ENCODE measurements around the gene WASF3. TPM values are rescaled to one million over a fixed set of nuclear protein-coding genes. Genes with fewer than 3 reads are reported as not detected.

Gene WASF3
- total RNA-seq, 4 donors from 2014 or later = 0.75 to 4.9 (median 2.3) TPM

GRCh38 chr13:26591672-26592071 is 34.2 kb downstream of the WASF3 start:
- Histone ChIP-seq H3K4me3 (no peak overlapping the region), H3K36me3 (no peaks in the 10 kb centered on the region), H3K27me3 (peaks cover 3% of the 10 kb centered on the region), H3K9me3 (peaks cover 0 to 3% of the 10 kb centered on the region in 2 donors), H3K4me1 (no peaks in the 10 kb centered on the region), H3K27ac (no peak overlapping the region)
- in situ Hi-C loops (cut with MboI; ENCODE audit: low pct_ligation_motif_present in 1 of 4, low pct_unique_long_range_greater_than_20kb in 1 of 4, low sequenced_read_pairs in 3 of 4) = no loop called here
- intact Hi-C loops (cut with DNase I; ENCODE audit: low total_unique reads) = no loop called here
- no peak for DNase-seq
- TF ChIP-seq, protein P1, sequence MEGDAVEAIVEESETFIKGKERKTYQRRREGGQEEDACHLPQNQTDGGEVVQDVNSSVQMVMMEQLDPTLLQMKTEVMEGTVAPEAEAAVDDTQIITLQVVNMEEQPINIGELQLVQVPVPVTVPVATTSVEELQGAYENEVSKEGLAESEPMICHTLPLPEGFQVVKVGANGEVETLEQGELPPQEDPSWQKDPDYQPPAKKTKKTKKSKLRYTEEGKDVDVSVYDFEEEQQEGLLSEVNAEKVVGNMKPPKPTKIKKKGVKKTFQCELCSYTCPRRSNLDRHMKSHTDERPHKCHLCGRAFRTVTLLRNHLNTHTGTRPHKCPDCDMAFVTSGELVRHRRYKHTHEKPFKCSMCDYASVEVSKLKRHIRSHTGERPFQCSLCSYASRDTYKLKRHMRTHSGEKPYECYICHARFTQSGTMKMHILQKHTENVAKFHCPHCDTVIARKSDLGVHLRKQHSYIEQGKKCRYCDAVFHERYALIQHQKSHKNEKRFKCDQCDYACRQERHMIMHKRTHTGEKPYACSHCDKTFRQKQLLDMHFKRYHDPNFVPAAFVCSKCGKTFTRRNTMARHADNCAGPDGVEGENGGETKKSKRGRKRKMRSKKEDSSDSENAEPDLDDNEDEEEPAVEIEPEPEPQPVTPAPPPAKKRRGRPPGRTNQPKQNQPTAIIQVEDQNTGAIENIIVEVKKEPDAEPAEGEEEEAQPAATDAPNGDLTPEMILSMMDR (IDR thresholded peaks at IDR 0.05) = no peak
- TF ChIP-seq EP300 (IDR thresholded peaks at IDR 0.05; ENCODE audit: low read depth) (no peak), POLR2AphosphoS5 (IDR thresholded peaks at IDR 0.05) (no peak), POLR2A (IDR thresholded peaks at IDR 0.05) (no peak)
- 73 to 80% methylated on average over 6 to 7 of the region's 7 CpGs for WGBS, 2 donors (ENCODE audit: low coverage in 1 of 2)

DNA sequence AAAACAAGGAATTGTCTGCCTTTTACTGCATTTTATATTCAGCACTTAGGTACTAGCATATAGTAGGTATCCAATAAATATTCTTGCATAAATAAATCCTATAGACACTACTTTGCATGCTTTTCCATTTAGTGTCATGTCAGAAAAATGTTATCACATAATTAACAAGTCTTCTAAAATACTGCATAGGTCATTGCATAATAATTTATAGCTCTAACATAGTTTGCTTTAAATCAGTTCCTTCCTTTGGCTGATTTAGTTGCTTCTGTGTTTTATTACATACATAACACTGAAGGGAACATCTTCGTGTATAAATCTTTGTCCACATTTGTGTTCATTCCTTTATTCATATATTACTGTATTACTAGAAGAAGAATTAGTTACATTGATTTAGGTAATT is 36.2 kb downstream of the WASF3 start:
- Histone ChIP-seq H3K4me1 (no peaks in the 10 kb centered on the region), H3K9me3 (peaks cover 0 to 3% of the 10 kb centered on the region in 2 donors), H3K27ac (no peak overlapping the region), H3K36me3 (no peaks in the 10 kb centered on the region), H3K4me3 (no peak overlapping the region), H3K27me3 (peaks cover 3% of the 10 kb centered on the region)
- intact Hi-C loops (cut with DNase I; ENCODE audit: low total_unique reads) = no loop called here
- TF ChIP-seq, protein P1 (IDR thresholded peaks at IDR 0.05) = no peak
- no peak for TF ChIP-seq POLR2A (IDR thresholded peaks at IDR 0.05)
- no peak for TF ChIP-seq EP300 (IDR thresholded peaks at IDR 0.05; ENCODE audit: low read depth)
- TF ChIP-seq POLR2AphosphoS5 (IDR thresholded peaks at IDR 0.05) = no peak
- in situ Hi-C loops (cut with MboI; ENCODE audit: low pct_ligation_motif_present in 1 of 4, low pct_unique_long_range_greater_than_20kb in 1 of 4, low sequenced_read_pairs in 3 of 4) = no loop called here
- 41 to 50% methylated on average over 1 of the region's 1 CpG for WGBS, 2 donors (ENCODE audit: low coverage in 1 of 2)
- no peak for DNase-seq

GRCh38 chr13:26594363-26594762 is 36.9 kb downstream of the WASF3 start:
- Histone ChIP-seq H3K27me3 (peaks cover 3% of the 10 kb centered on the region), H3K27ac (no peak overlapping the region), H3K4me3 (no peak overlapping the region), H3K4me1 (no peaks in the 10 kb centered on the region), H3K36me3 (no peaks in the 10 kb centered on the region), H3K9me3 (peaks cover 0 to 3% of the 10 kb centered on the region in 2 donors)
- WGBS, 2 donors (ENCODE audit: low coverage in 1 of 2) = 82 to 90% methylated on average over 3 to 8 of the region's 8 CpGs
- intact Hi-C loops (cut with DNase I; ENCODE audit: low total_unique reads) = no loop called here
- no peak for DNase-seq
- in situ Hi-C loops (cut with MboI; ENCODE audit: low pct_ligation_motif_present in 1 of 4, low pct_unique_long_range_greater_than_20kb in 1 of 4, low sequenced_read_pairs in 3 of 4) = no loop called here
- TF ChIP-seq POLR2AphosphoS5 (IDR thresholded peaks at IDR 0.05) = no peak
- no peak for TF ChIP-seq EP300 (IDR thresholded peaks at IDR 0.05; ENCODE audit: low read depth)
- TF ChIP-seq, protein P1 (IDR thresholded peaks at IDR 0.05) = no peak
- no peak for TF ChIP-seq POLR2A (IDR thresholded peaks at IDR 0.05)

- no peak for DNase-seq
- H3K36me3 ChIP-seq = no peaks in the 10 kb centered on the region
- intact Hi-C loops (cut with DNase I; ENCODE audit: low total_unique reads) = no loop called here
- no peaks in the 10 kb centered on the region for H3K27me3 ChIP-seq
- H3K27ac ChIP-seq = no peak overlapping the region
- H3K9me3 ChIP-seq = peaks cover 0 to 3% of the 10 kb centered on the region in 2 donors
- WGBS, 2 donors (ENCODE audit: low coverage in 1 of 2) = 86 to 100% methylated on average over 2 of the region's 2 CpGs
- H3K4me1 ChIP-seq = peaks cover 0 to 7% (median 0%) of the 10 kb centered on the region in 4 donors
- in situ Hi-C loops (cut with MboI; ENCODE audit: low pct_ligation_motif_present in 1 of 4, low pct_unique_long_range_greater_than_20kb in 1 of 4, low sequenced_read_pairs in 3 of 4) = no loop called here
- H3K4me3 ChIP-seq = no peak overlapping the region
- TF ChIP-seq, protein P1 (IDR thresholded peaks at IDR 0.05) = no peak
- TF ChIP-seq POLR2A (IDR thresholded peaks at IDR 0.05) (no peak), POLR2AphosphoS5 (IDR thresholded peaks at IDR 0.05) (no peak), EP300 (IDR thresholded peaks at IDR 0.05; ENCODE audit: low read depth) (no peak)
Measured at GRCh38 chr13:26596458-26596857, 39.0 kb downstream of the WASF3 start.

Data from transverse colon (tissue), 4 donors.